PFSK-1 (cell line): Measurements from ENCODE around the gene GAGE2A.
"Not testable (repeated sequence)": the region's sequence is repeated elsewhere in the genome, so short reads cannot be mapped to it uniquely, and the experiment has no call there.

Experiments
- FOXP2 ChIP-seq: optimal IDR thresholded peaks from 2 replicates; pipeline ENCODE3; 2011; ENCODE audit warnings: borderline replicate concordance, control low read depth, inconsistent platforms; ENCODE audit not compliant: insufficient read depth; ENCODE audit errors: extremely low read length, extremely low read depth
- POLR2AphosphoS5 ChIP-seq: IDR thresholded peaks from 2 replicates; pipeline ENCODE4 v1.6.1; 2012; ENCODE audit warnings: low read depth, mild to moderate bottlenecking, control low read depth, low read length, moderate library complexity
- SIN3A ChIP-seq: IDR thresholded peaks from 2 replicates; pipeline ENCODE4 v1.6.1; 2012; ENCODE audit warnings: mild to moderate bottlenecking, low read length, moderate library complexity, borderline replicate concordance; ENCODE audit not compliant: insufficient read depth
- TAF1 ChIP-seq: IDR thresholded peaks from 2 replicates; pipeline ENCODE4 v1.6.1; 2012; ENCODE audit warnings: low read length, control low read depth, borderline replicate concordance; ENCODE audit not compliant: insufficient read depth
- TF ChIP-seq, protein P1 (sequence below), 2 experiments: IDR thresholded peaks; 2 replicates each; pipeline versions ENCODE4 v1.6.1 to v1.8.0; 2011 to 2012; ENCODE audit warnings: low read depth in 2 of 2, low read length in 2 of 2, control low read depth in 1 of 2, inconsistent platforms in 1 of 2, mild to moderate bottlenecking in 1 of 2, moderate library complexity in 1 of 2; ENCODE audit not compliant: insufficient read depth in 1 of 2

GAGE2A gene

DNA sequence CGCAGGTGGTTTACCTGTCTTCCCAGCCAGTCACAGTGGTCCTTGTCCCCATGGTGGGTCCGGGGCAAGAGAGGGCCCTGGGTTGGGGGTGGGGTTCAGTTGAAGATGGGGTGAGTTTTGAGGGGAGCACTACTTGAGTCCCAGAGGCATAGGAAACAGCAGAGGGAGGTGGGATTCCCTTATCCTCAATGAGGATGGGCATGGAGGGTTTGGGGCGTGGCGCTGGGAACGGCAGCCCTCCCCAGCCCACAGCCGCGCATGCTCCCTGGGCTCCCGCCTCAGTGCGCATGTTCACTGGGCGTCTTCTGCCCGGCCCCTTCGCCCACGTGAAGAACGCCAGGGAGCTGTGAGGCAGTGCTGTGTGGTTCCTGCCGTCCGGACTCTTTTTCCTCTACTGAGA is 9.6 kb upstream of the GAGE2A start, which contains the start of gene GAGE12H:
Gene GAGE12H (plus strand): TSS at position 301 of the 400 bp plus-strand sequence. CDS start 1,155 bp downstream, outside the sequence.
- TF ChIP-seq, protein P1, sequence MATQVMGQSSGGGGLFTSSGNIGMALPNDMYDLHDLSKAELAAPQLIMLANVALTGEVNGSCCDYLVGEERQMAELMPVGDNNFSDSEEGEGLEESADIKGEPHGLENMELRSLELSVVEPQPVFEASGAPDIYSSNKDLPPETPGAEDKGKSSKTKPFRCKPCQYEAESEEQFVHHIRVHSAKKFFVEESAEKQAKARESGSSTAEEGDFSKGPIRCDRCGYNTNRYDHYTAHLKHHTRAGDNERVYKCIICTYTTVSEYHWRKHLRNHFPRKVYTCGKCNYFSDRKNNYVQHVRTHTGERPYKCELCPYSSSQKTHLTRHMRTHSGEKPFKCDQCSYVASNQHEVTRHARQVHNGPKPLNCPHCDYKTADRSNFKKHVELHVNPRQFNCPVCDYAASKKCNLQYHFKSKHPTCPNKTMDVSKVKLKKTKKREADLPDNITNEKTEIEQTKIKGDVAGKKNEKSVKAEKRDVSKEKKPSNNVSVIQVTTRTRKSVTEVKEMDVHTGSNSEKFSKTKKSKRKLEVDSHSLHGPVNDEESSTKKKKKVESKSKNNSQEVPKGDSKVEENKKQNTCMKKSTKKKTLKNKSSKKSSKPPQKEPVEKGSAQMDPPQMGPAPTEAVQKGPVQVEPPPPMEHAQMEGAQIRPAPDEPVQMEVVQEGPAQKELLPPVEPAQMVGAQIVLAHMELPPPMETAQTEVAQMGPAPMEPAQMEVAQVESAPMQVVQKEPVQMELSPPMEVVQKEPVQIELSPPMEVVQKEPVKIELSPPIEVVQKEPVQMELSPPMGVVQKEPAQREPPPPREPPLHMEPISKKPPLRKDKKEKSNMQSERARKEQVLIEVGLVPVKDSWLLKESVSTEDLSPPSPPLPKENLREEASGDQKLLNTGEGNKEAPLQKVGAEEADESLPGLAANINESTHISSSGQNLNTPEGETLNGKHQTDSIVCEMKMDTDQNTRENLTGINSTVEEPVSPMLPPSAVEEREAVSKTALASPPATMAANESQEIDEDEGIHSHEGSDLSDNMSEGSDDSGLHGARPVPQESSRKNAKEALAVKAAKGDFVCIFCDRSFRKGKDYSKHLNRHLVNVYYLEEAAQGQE (IDR thresholded peaks at IDR 0.05; ENCODE audit: insufficient read depth in 1 of 2, low read depth in 2 of 2, low read length in 2 of 2): not testable (repeated sequence)
- TF ChIP-seq SIN3A, TAF1: not testable (repeated sequence)

GRCh38 chrX:49598720-49599119 is 9.4 kb downstream of the GAGE2A start, which contains the start of gene GAGE1:
GAGE1 (plus strand) TSS chrX:49599020; CDS start chrX:49600175, 1,155 bp downstream.
- TF ChIP-seq FOXP2, SIN3A: not testable (repeated sequence)
- TF ChIP-seq, protein P1 (IDR thresholded peaks at IDR 0.05; ENCODE audit: insufficient read depth in 1 of 2, low read depth in 2 of 2, low read length in 2 of 2): not testable (repeated sequence)

DNA sequence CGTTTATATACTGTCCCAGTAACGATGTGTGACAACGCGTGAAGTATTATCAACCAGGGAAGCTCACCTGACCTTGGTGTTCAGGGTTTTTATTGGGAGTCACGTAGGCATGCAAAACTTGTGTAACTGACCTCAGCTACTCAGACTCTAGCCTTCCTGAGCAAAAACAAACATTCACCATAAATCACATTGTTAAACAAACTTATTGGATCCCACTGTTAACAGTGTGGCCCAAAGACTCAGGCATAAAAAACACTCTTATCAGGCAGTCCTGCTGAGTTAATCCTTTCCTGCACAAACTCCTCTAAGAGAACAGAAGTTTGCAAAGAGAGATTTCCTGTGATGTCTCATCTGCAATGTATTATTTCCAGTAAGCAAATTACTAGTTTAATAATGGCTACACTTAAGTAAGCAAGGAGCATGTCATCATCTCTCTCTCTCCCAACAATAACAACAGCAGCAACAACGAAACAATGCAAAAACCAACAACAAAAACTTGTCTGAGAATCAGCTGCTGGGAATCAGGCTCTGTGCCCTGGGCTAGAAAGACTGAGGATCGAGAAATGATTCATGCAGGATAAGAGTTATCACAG is 21.5 kb downstream of the GAGE2A start:
- TF ChIP-seq SIN3A (no peak), TAF1 (no peak), FOXP2 (no peak), POLR2AphosphoS5 (no peak)
- TF ChIP-seq, protein P1 (IDR thresholded peaks at IDR 0.05; ENCODE audit: insufficient read depth in 1 of 2, low read depth in 2 of 2, low read length in 2 of 2): no peak

DNA sequence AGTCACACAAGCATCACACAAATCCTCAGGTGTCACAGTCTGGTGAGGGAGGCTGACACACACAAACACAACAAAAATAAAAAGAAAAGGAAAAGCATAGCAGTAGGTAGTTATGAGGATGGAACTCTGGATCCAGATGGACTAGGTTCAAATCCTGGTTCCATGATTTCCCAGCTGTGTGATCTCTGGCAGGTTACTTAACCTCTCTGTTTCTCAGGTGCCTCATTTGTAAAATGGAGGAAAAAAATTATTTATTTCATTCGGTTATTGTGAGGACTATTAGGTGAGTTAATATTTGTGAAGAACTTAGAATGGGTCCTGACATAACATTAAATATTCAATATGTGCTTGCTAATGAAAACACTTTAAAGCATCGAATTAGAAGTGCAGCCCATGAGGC is 29.3 kb downstream of the GAGE2A start:
- TF ChIP-seq FOXP2 (no peak), SIN3A (no peak), TAF1 (no peak)
- TF ChIP-seq, protein P1 (IDR thresholded peaks at IDR 0.05; ENCODE audit: insufficient read depth in 1 of 2, low read depth in 2 of 2, low read length in 2 of 2): no peak

- TF ChIP-seq TAF1 (no peak), FOXP2 (no peak), SIN3A (no peak), POLR2AphosphoS5 (no peak)
- TF ChIP-seq, protein P1 (IDR thresholded peaks at IDR 0.05; ENCODE audit: insufficient read depth in 1 of 2, low read depth in 2 of 2, low read length in 2 of 2): no peak
These were observed 37.9 kb downstream of the GAGE2A start for GRCh38 chrX:49627086-49627777.
